NCI-H345 treated with DMSO at 0.1 percent for 48 hours (cell line): ENCODE data around the gene FSHR.

Source experiments
- DNase-seq: peaks from one replicate; lab custom pipeline; 2025; ENCODE audit not compliant: unreplicated experiment; lab: John Stamatoyannopoulos, UW

FSHR gene

GRCh38 chr2:49111456-49111855, 42.9 kb downstream of the FSHR start:
- peak; percentile 74 for DNase-seq

- no peak for DNase-seq
Observed at GRCh38 chr2:49111006-49111405, 43.3 kb downstream of the FSHR start.

- DNase-seq = no peak
Observed at GRCh38 chr2:49110571-49110970, 43.7 kb downstream of the FSHR start.

GRCh38 chr2:49108851-49109250, 45.5 kb downstream of the FSHR start:
- DNase-seq = no peak

GRCh38 chr2:49108436-49108835, 45.9 kb downstream of the FSHR start:
- no peak for DNase-seq

GRCh38 chr2:49105506-49105905, 48.8 kb downstream of the FSHR start:
- DNase-seq = no peak

- no peak for DNase-seq
Observed at GRCh38 chr2:49102146-49102545, 52.2 kb downstream of the FSHR start.

GRCh38 chr2:49080681-49081080, 73.6 kb downstream of the FSHR start:
- DNase-seq = no peak

- no peak for DNase-seq
Observed at GRCh38 chr2:49070716-49071115, 83.6 kb downstream of the FSHR start.

- DNase-seq = no peak
Observed at GRCh38 chr2:49069829-49070228, 84.5 kb downstream of the FSHR start.

- no peak for DNase-seq
Observed at GRCh38 chr2:49068613-49069012, 85.7 kb downstream of the FSHR start.

GRCh38 chr2:49067971-49068370, 86.3 kb downstream of the FSHR start:
- DNase-seq = no peak

- no peak for DNase-seq
Observed at GRCh38 chr2:49053156-49053555, 101.2 kb downstream of the FSHR start.

GRCh38 chr2:49050265-49050664, 104.0 kb downstream of the FSHR start:
- DNase-seq = no peak

GRCh38 chr2:49049161-49049560, 105.2 kb downstream of the FSHR start:
- no peak for DNase-seq

GRCh38 chr2:49045083-49045482, 109.2 kb downstream of the FSHR start:
- no peak for DNase-seq

- no peak for DNase-seq
Observed at GRCh38 chr2:49044350-49045079, 109.8 kb downstream of the FSHR start.

- DNase-seq = no peak
Observed at GRCh38 chr2:49043405-49043982, 110.8 kb downstream of the FSHR start.

GRCh38 chr2:49042488-49042887, 111.8 kb downstream of the FSHR start:
- DNase-seq = no peak

GRCh38 chr2:49041061-49041460, 113.3 kb downstream of the FSHR start:
- DNase-seq = no peak

GRCh38 chr2:49037197-49037596, 117.1 kb downstream of the FSHR start:
- DNase-seq = no peak

GRCh38 chr2:49035481-49035880, 118.8 kb downstream of the FSHR start:
- DNase-seq = no peak
